Glutamatergic neuron (in vitro differentiated cells): ENCODE measurements around the gene LAMTOR3. TPM values are rescaled to one million over a fixed set of nuclear protein-coding genes. Genes with fewer than 3 reads are reported as not detected.
A peak's percentile ranks its signal among the peaks of the same experiment; 100 is the strongest.

Source experiments
- DNase-seq: peaks from one replicate; pipeline ENCODE4 v3.0.0; 2022
- H3K27ac Mint-ChIP-seq: one replicate; pipeline ENCODE4 v1.8.0; 2020; ENCODE audit warnings: mild to moderate bottlenecking, mixed read lengths, inconsistent platforms; ENCODE audit not compliant: unreplicated experiment
- H3K27me3 Mint-ChIP-seq: one replicate; pipeline ENCODE4 v1.8.0; 2020; ENCODE audit warnings: mild to moderate bottlenecking, moderate library complexity, mixed read lengths, inconsistent platforms; ENCODE audit not compliant: unreplicated experiment
- H3K36me3 Mint-ChIP-seq: one replicate; pipeline ENCODE4 v1.8.0; 2020; ENCODE audit warnings: mild to moderate bottlenecking, mixed read lengths, inconsistent platforms; ENCODE audit not compliant: unreplicated experiment
- H3K4me1 Mint-ChIP-seq: one replicate; pipeline ENCODE4 v1.8.0; 2020; ENCODE audit warnings: mild to moderate bottlenecking, low read depth, mixed read lengths, inconsistent platforms; ENCODE audit not compliant: unreplicated experiment
- H3K4me3 Mint-ChIP-seq: one replicate; pipeline ENCODE4 v1.8.0; 2020; ENCODE audit warnings: mild to moderate bottlenecking, mixed read lengths, inconsistent platforms; ENCODE audit not compliant: unreplicated experiment
- H3K9me3 Mint-ChIP-seq: one replicate; pipeline ENCODE4 v1.8.0; 2020; ENCODE audit warnings: mild to moderate bottlenecking, moderate library complexity, mixed read lengths, inconsistent platforms; ENCODE audit not compliant: unreplicated experiment
- long read RNA-seq: library from polyadenylated mRNA; unstranded; transcript quantifications from one replicate; pipeline ENCODE4 v2.0.0, GENCODE V29; 2020; ENCODE audit not compliant: unreplicated experiment
- total RNA-seq: library from RNA; stranded (reverse); fragmentation: NEBNext Ultra II Directional; extraction: Animal tissue kit (Norgen Biotek cat#: 25700); gene quantifications from one replicate; pipeline ENCODE4 v1.2.1, GENCODE V29; 2021; ENCODE audit not compliant: unreplicated experiment
- TF ChIP-seq, protein P1 (sequence below): fragments of 200-600 bp; sonication (generic); IDR thresholded peaks from one replicate; pipeline ENCODE4 v1.5.0; 2021; ENCODE audit not compliant: partially characterized antibody, unreplicated experiment

Gene LAMTOR3, protein sequence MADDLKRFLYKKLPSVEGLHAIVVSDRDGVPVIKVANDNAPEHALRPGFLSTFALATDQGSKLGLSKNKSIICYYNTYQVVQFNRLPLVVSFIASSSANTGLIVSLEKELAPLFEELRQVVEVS
- total RNA-seq = 39.1 TPM
- long read RNA-seq, full-length matches to known transcripts = 34 of 36 reads
- long read RNA-seq, partial matches to known transcripts = 1 of 36 reads
- long read RNA-seq, other reads (novel, unspliced or antisense) = 1 of 36 reads

DNA sequence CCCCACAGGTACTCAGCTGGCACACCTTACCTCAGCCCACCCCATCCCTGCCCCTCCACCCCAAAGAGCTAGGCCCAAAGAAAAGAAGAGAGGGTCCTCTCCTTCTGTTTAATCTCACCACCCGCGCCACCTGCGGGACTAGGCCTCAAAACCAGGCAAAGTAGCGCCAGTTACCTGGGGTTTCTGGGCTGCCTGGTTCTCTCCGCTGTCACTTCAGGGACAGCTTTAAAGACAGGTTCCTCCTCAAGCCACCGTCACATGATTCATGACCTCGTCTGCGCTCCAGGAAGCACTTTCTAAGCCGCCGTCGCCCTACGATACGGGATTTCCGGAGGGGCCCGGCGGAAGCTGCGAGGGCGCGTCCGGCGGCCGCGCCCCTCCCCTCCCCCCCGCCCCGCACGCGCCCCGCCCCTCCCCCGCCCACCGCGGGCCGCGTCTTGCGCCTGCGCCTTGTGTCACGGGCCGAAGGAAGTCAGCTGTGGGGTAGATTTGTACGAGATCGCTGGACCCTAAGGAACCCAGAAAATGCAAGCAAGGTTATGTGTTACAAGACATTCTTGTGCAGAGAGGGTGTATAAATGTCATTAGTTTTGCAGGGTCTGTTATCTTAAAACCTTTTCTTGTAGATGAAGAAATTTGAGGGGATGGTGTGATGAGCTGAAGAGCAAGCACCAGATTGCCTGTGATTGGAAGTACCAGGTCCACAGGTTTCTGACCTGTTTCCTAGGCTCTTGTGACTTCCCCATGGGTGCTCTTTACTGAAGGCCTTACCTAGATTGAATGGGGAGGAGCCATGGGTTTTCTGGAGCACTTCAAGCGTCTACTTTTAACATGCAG is at the start of gene LAMTOR3:
Gene LAMTOR3, minus strand, starts transcription at position 267 of the 837 bp plus-strand sequence. CDS start 464 bp downstream, outside the sequence.
- TF ChIP-seq, protein P1, sequence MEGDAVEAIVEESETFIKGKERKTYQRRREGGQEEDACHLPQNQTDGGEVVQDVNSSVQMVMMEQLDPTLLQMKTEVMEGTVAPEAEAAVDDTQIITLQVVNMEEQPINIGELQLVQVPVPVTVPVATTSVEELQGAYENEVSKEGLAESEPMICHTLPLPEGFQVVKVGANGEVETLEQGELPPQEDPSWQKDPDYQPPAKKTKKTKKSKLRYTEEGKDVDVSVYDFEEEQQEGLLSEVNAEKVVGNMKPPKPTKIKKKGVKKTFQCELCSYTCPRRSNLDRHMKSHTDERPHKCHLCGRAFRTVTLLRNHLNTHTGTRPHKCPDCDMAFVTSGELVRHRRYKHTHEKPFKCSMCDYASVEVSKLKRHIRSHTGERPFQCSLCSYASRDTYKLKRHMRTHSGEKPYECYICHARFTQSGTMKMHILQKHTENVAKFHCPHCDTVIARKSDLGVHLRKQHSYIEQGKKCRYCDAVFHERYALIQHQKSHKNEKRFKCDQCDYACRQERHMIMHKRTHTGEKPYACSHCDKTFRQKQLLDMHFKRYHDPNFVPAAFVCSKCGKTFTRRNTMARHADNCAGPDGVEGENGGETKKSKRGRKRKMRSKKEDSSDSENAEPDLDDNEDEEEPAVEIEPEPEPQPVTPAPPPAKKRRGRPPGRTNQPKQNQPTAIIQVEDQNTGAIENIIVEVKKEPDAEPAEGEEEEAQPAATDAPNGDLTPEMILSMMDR = no peak
- Mint-ChIP-seq H3K36me3 (no peaks in the 10 kb centered on the region), H3K4me3 (peak within 1 kb of the TSS; percentile 97), H3K4me1 (peaks cover 10% of the 10 kb centered on the region), H3K27ac (peak within 1 kb of the TSS; percentile 97), H3K27me3 (peaks cover 10% of the 10 kb centered on the region), H3K9me3 (peaks cover 7% of the 10 kb centered on the region)
- peak; percentile 89 for DNase-seq

DNA sequence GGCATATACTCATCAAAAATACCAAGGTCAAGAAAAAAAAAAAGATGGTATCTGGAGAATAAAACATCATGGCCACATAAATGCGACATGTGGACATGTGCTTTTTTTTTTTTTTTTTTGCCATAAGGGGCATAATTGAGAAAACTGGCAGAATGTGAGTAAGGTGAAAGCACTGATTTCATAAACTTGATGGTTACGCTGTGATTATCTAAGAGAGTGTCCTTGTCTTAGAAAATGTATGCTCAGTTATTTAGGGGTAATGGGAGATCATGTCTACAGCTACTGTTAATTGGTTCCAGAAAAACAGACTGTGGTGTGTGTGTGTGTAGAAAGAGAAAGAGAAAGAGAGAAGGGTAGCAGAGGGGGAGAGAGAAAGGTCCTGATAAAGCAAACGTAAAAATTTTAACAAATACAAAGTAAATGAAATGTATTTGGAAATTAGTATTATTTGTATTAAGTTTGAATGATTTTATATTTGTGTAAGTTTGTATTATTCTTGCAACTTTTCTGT is 44.1 kb upstream of the LAMTOR3 start:
- DNase-seq = no peak
- Mint-ChIP-seq H3K27ac (no peak overlapping the region), H3K4me3 (no peak overlapping the region), H3K36me3 (no peaks in the 10 kb centered on the region), H3K4me1 (no peaks in the 10 kb centered on the region), H3K27me3 (peaks cover 2% of the 10 kb centered on the region), H3K9me3 (peaks cover 4% of the 10 kb centered on the region)
- TF ChIP-seq, protein P1 = no peak

DNA sequence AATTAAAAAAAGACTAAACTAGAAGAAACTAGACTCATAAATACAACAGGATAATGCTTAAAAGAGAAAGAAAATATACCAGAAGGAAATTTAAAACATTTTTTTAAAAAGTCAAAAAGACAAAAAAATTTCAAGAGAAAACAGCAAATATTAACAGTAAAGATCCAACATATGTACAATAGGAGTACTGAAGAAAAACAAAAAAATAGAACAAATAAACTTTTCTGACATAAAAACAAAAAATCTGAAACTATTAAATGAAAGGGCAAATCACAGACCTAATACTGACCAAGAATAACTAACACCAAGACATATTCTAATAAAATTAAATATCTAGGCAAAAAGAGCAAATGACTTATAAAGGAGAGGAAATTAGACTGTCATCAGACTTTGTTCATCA is 40.7 kb upstream of the LAMTOR3 start:
- no peaks in the 10 kb centered on the region for H3K36me3 Mint-ChIP-seq
- H3K9me3 Mint-ChIP-seq = peaks cover 4% of the 10 kb centered on the region
- H3K4me3 Mint-ChIP-seq = no peak overlapping the region
- no peak overlapping the region for H3K27ac Mint-ChIP-seq
- no peak for DNase-seq
- TF ChIP-seq, protein P1 = no peak
- peaks cover 2% of the 10 kb centered on the region for H3K27me3 Mint-ChIP-seq
- H3K4me1 Mint-ChIP-seq = peaks cover 4% of the 10 kb centered on the region

DNA sequence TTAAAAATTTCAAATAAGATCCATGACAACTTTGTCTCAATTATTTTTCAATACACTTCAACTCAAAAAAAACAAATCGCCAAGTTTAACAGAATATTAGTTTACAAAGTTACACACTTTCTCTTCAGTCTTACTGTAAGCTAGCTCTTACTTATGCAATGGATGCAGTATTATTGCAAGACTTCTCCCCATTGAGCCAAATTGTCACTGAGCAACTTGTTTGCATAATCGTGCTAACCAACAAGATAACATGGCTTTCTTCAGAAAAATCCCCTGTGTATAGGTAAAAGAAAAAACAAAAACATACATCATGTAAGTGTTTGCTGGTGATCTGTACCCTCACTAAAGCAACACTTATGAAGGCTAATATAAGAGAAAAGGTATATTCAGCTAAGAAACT is 33.3 kb upstream of the LAMTOR3 start:
- Mint-ChIP-seq H3K27ac (no peak overlapping the region), H3K9me3 (no peaks in the 10 kb centered on the region), H3K27me3 (no peaks in the 10 kb centered on the region), H3K36me3 (no peaks in the 10 kb centered on the region), H3K4me3 (no peak overlapping the region), H3K4me1 (no peaks in the 10 kb centered on the region)
- TF ChIP-seq, protein P1 = no peak
- no peak for DNase-seq

DNA sequence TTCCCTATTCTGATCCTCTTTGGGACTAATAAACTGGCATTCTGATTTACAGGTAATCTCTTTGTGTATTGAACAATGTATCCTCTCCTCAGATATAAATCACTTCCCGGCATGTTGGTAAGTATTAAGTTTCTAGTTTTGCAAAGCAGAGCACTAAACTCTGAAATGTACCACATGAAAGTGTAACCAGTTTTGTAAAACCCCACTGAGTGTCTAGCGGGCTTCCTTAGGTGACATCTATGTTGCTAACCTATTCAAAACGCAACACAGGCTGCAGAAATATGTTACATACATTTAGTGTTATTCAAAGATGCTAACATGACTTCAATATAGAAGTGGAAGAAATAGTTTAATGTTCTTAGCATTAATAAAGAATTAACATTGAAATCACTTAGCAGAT is 26.9 kb upstream of the LAMTOR3 start:
- Mint-ChIP-seq H3K4me3 (no peak overlapping the region), H3K9me3 (no peaks in the 10 kb centered on the region), H3K36me3 (peaks cover 9% of the 10 kb centered on the region), H3K27ac (no peak overlapping the region), H3K4me1 (no peaks in the 10 kb centered on the region), H3K27me3 (peaks cover 3% of the 10 kb centered on the region)
- TF ChIP-seq, protein P1 = no peak
- no peak for DNase-seq
